IPS-15b (cell line): ENCODE measurements around the gene PRMT7.

Experiments
- H3K27me3 ChIP-seq: one replicate; pipeline ENCODE4 v1.6.1; 2013; ENCODE audit warnings: low read length; ENCODE audit not compliant: control insufficient read depth, insufficient read depth
- H3K36me3 ChIP-seq: one replicate; pipeline ENCODE4 v1.6.1; 2013; ENCODE audit warnings: low read length; ENCODE audit not compliant: control insufficient read depth, insufficient read depth
- H3K4me1 ChIP-seq: one replicate; pipeline ENCODE4 v1.6.1; 2013; ENCODE audit warnings: mild to moderate bottlenecking, low read length; ENCODE audit not compliant: control insufficient read depth, insufficient read depth
- H3K4me3 ChIP-seq: one replicate; pipeline ENCODE4 v1.5.1; 2013; ENCODE audit warnings: low read depth, low read length
- H3K9ac ChIP-seq: one replicate; pipeline ENCODE4 v1.6.1; 2013; ENCODE audit warnings: low read depth, mild to moderate bottlenecking, low read length
- H3K9me3 ChIP-seq: one replicate; pipeline ENCODE4 v1.6.1; 2013; ENCODE audit warnings: mild to moderate bottlenecking, low read length; ENCODE audit not compliant: control insufficient read depth, insufficient read depth

Gene PRMT7

DNA sequence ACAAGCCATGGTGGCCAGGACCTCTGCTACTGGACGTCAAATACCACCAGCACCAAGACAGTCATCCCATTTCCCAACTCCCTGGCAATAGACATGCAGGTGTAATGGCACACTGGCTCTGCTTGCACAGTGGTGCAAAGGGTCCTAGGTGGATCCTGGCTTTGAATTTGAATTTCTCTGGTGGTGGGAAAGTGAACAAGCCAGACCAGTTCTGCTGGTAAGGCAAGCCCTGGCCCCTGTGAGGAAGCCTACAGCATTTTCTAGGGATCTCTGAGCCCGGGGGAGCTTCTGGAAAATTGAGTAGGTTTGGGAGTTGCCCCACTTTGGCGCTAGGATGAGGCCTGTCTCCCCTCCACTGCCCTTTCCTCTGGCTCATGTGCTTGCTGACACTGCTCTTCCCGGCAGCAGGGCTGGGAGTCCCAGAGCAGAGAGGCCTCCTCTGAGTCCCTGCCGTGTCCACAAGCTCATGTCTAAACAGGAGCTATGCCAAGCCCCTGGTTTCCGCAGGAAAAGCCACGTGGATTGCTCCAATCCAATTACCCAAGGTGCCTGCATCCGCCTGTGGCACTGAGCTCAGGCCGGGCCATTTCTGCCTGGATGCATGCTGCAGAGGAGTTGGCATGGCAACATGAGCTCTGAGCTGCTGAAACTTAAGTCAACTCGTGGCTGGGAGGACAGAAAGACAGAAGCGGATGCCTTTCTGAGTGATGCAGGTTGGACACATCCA lies 67.0 kb downstream of the PRMT7 start:
- Histone ChIP-seq H3K4me3 (no peak overlapping the region), H3K9me3 (no peaks in the 10 kb centered on the region), H3K4me1 (peaks cover 2% of the 10 kb centered on the region), H3K36me3 (no peaks in the 10 kb centered on the region), H3K9ac (no peak overlapping the region), H3K27me3 (no peaks in the 10 kb centered on the region)

GRCh38 chr16:68378436-68379415 lies 67.9 kb downstream of the PRMT7 start:
- Histone ChIP-seq H3K4me3 (no peak overlapping the region), H3K9ac (no peak overlapping the region), H3K9me3 (no peaks in the 10 kb centered on the region), H3K27me3 (no peaks in the 10 kb centered on the region), H3K36me3 (no peaks in the 10 kb centered on the region), H3K4me1 (peaks cover 3% of the 10 kb centered on the region)

- Histone ChIP-seq H3K4me1 (peaks cover 12% of the 10 kb centered on the region), H3K9ac (no peak overlapping the region), H3K27me3 (no peaks in the 10 kb centered on the region)
Observed at GRCh38 chr16:68379472-68380347, 68.9 kb downstream of the PRMT7 start.

GRCh38 chr16:68380348-68380670 lies 69.5 kb downstream of the PRMT7 start:
- no peaks in the 10 kb centered on the region for H3K9me3 ChIP-seq
- no peaks in the 10 kb centered on the region for H3K27me3 ChIP-seq
- H3K4me3 ChIP-seq: no peak overlapping the region
- no peak overlapping the region for H3K9ac ChIP-seq
- no peaks in the 10 kb centered on the region for H3K36me3 ChIP-seq
- peaks cover 18% of the 10 kb centered on the region for H3K4me1 ChIP-seq

More at GRCh38 chr16:68379472-68380347, 68.9 kb downstream of the PRMT7 start:
- H3K9me3 ChIP-seq: no peaks in the 10 kb centered on the region
- no peaks in the 10 kb centered on the region for H3K36me3 ChIP-seq
- H3K4me3 ChIP-seq: no peak overlapping the region

GRCh38 chr16:68380676-68381362 lies 70.0 kb downstream of the PRMT7 start:
- H3K9me3 ChIP-seq: no peaks in the 10 kb centered on the region
- no peak overlapping the region for H3K9ac ChIP-seq
- H3K4me1 ChIP-seq: peaks cover 23% of the 10 kb centered on the region
- H3K4me3 ChIP-seq: no peak overlapping the region
- no peaks in the 10 kb centered on the region for H3K27me3 ChIP-seq
- no peaks in the 10 kb centered on the region for H3K36me3 ChIP-seq

GRCh38 chr16:68381363-68381724 lies 70.5 kb downstream of the PRMT7 start:
- Histone ChIP-seq H3K9me3 (no peaks in the 10 kb centered on the region), H3K4me1 (peaks cover 25% of the 10 kb centered on the region), H3K4me3 (no peak overlapping the region), H3K27me3 (no peaks in the 10 kb centered on the region), H3K36me3 (no peaks in the 10 kb centered on the region), H3K9ac (no peak overlapping the region)

DNA sequence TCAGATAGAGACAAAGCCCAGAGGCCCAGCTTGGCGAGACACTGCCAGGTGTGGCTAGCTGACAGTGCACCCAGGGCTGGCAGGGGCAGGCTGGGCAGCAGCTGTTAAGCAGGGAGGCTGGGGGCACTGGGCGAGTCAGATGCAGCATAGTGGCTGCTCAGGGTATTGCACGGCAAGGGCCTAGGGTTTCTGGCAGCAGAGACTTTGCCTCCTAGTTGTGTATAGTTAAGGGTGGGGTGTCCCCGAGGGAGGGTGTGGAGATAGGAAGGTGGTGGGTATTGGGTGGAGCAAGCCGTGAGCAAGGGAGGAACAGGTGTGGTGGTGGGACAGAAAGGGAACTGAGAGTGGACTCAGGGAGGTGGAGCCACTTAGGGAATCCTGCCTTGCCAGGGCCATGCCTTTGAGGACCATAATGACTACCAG lies 71.5 kb downstream of the PRMT7 start:
- H3K9ac ChIP-seq: no peak overlapping the region
- no peak overlapping the region for H3K4me3 ChIP-seq
- no peaks in the 10 kb centered on the region for H3K36me3 ChIP-seq
- H3K4me1 ChIP-seq: peaks cover 28% of the 10 kb centered on the region
- H3K27me3 ChIP-seq: no peaks in the 10 kb centered on the region
- H3K9me3 ChIP-seq: no peaks in the 10 kb centered on the region

- no peak overlapping the region for H3K9ac ChIP-seq
Observed at GRCh38 chr16:68383858-68384257, 73.0 kb downstream of the PRMT7 start.

GRCh38 chr16:68384288-68385161 lies 73.7 kb downstream of the PRMT7 start:
- no peaks in the 10 kb centered on the region for H3K9me3 ChIP-seq
- H3K4me3 ChIP-seq: no peak overlapping the region
- H3K36me3 ChIP-seq: no peaks in the 10 kb centered on the region
- no peak overlapping the region for H3K9ac ChIP-seq
- H3K27me3 ChIP-seq: no peaks in the 10 kb centered on the region
- H3K4me1 ChIP-seq: peaks cover 31% of the 10 kb centered on the region

More at GRCh38 chr16:68383858-68384257, 73.0 kb downstream of the PRMT7 start:
- Histone ChIP-seq H3K9me3 (no peaks in the 10 kb centered on the region), H3K4me3 (no peak overlapping the region), H3K4me1 (peaks cover 31% of the 10 kb centered on the region), H3K27me3 (no peaks in the 10 kb centered on the region), H3K36me3 (no peaks in the 10 kb centered on the region)

- Histone ChIP-seq H3K9me3 (no peaks in the 10 kb centered on the region), H3K4me3 (no peak overlapping the region), H3K9ac (no peak overlapping the region), H3K4me1 (peaks cover 31% of the 10 kb centered on the region), H3K27me3 (no peaks in the 10 kb centered on the region), H3K36me3 (no peaks in the 10 kb centered on the region)
Observed at GRCh38 chr16:68385371-68385770, 74.6 kb downstream of the PRMT7 start.
